ENCODE data around the gene TMEM185A. TPM values are rescaled to one million over a fixed set of nuclear protein-coding genes. Genes with fewer than 3 reads are reported as not detected.
"Not testable (repeated sequence)": the region's sequence is repeated elsewhere in the genome, so short reads cannot be mapped to it uniquely, and the experiment has no call there.

TMEM185A gene
- total RNA-seq, 1 experiment from 2014 or later: 23.6 TPM

GRCh38 chrX:149547782-149548181 is 83.8 kb downstream of the TMEM185A start:
- H3K9me3 ChIP-seq (ENCODE audit: control insufficient read depth, low read depth, low read length); H3K14ac ChIP-seq (ENCODE audit: insufficient read depth, low read length); H2AK5ac ChIP-seq (ENCODE audit: insufficient read length, low read length); H3K4me1 ChIP-seq (ENCODE audit: insufficient read depth, low read length); H3K23me2 ChIP-seq (ENCODE audit: insufficient read length, low read depth, low read length, poor library complexity, severe bottlenecking); H3K18ac ChIP-seq (ENCODE audit: insufficient read length, low read depth, low read length); H3K27ac Mint-ChIP-seq; H4K20me1 ChIP-seq (ENCODE audit: control insufficient read depth, insufficient read depth, insufficient read length); H3K27me3 Mint-ChIP-seq (ENCODE audit: low read depth); H4K5ac ChIP-seq (ENCODE audit: insufficient read length, low read depth, low read length); H3K4me3 Mint-ChIP-seq; H3T11ph ChIP-seq (ENCODE audit: low read length); H3K36me3 Mint-ChIP-seq (ENCODE audit: insufficient read depth in 1 of 3, low read depth in 3 of 3); H2AFZ ChIP-seq (ENCODE audit: low read length); H4K91ac ChIP-seq (ENCODE audit: insufficient read length, low read depth, low read length); H3K56ac ChIP-seq (ENCODE audit: insufficient read length, low read depth, low read length); H3K4ac ChIP-seq (ENCODE audit: low read depth, low read length); H2BK12ac ChIP-seq (ENCODE audit: insufficient read length, low read depth, low read length); H2BK5ac ChIP-seq (ENCODE audit: insufficient read length, low read length); DNase-seq; H2BK120ac ChIP-seq (ENCODE audit: low read depth, low read length, poor library complexity, severe bottlenecking); H3K27me3 ChIP-seq (ENCODE audit: insufficient read depth, low read length); H2BK15ac ChIP-seq (ENCODE audit: low read depth, low read length); H3K4me2 ChIP-seq (ENCODE audit: insufficient read depth, insufficient read length, low read length); H3K27ac ChIP-seq (ENCODE audit: insufficient read length, low read depth, low read length); H4K8ac ChIP-seq (replicated peaks; ENCODE audit: insufficient read length, low read depth, low read length); H3K9ac ChIP-seq (ENCODE audit: extremely low read depth, insufficient read length, low read length); H3K4me1 Mint-ChIP-seq; H3K23ac ChIP-seq (ENCODE audit: insufficient read length, low read depth, low read length); H3K79me2 ChIP-seq (ENCODE audit: insufficient read depth, low read length); H2BK20ac ChIP-seq (ENCODE audit: low read depth, low read length, poor library complexity, severe bottlenecking); H3K79me1 ChIP-seq (ENCODE audit: insufficient read depth, low read depth, low read length, poor library complexity, severe bottlenecking): not testable (repeated sequence)
- H3K9me3 Mint-ChIP-seq: peaks cover 8 to 10% of the 10 kb centered on the region in 2 experiments; a peak in 4 of 5 replicates
- WGBS (ENCODE audit: extremely low coverage, insufficient read length, low lambda C conversion rate): no CpG with 5 or more reads among the region's 3 CpGs

GRCh38 chrX:149546962-149547361 is 84.6 kb downstream of the TMEM185A start:
- H3K79me2 ChIP-seq (ENCODE audit: insufficient read depth, low read length); H2BK12ac ChIP-seq (ENCODE audit: insufficient read length, low read depth, low read length); H3K14ac ChIP-seq (ENCODE audit: insufficient read depth, low read length); H3K23me2 ChIP-seq (ENCODE audit: insufficient read length, low read depth, low read length, poor library complexity, severe bottlenecking); H4K20me1 ChIP-seq (ENCODE audit: control insufficient read depth, insufficient read depth, insufficient read length); H3K36me3 Mint-ChIP-seq (ENCODE audit: insufficient read depth in 1 of 3, low read depth in 3 of 3); H3K27ac Mint-ChIP-seq; H2AFZ ChIP-seq (ENCODE audit: low read length); H2AK5ac ChIP-seq (ENCODE audit: insufficient read length, low read length); H3K4me3 Mint-ChIP-seq; H3K23ac ChIP-seq (ENCODE audit: insufficient read length, low read depth, low read length); H3K4me1 Mint-ChIP-seq; H3K56ac ChIP-seq (ENCODE audit: insufficient read length, low read depth, low read length); H4K5ac ChIP-seq (ENCODE audit: insufficient read length, low read depth, low read length); H4K91ac ChIP-seq (ENCODE audit: insufficient read length, low read depth, low read length); H3K27me3 ChIP-seq (ENCODE audit: insufficient read depth, low read length); H3K4me2 ChIP-seq (ENCODE audit: insufficient read depth, insufficient read length, low read length); H3K27me3 Mint-ChIP-seq (ENCODE audit: low read depth); H2BK20ac ChIP-seq (ENCODE audit: low read depth, low read length, poor library complexity, severe bottlenecking); H4K8ac ChIP-seq (replicated peaks; ENCODE audit: insufficient read length, low read depth, low read length); H3K18ac ChIP-seq (ENCODE audit: insufficient read length, low read depth, low read length); H3K79me1 ChIP-seq (ENCODE audit: insufficient read depth, low read depth, low read length, poor library complexity, severe bottlenecking); DNase-seq; H2BK15ac ChIP-seq (ENCODE audit: low read depth, low read length); H3K4ac ChIP-seq (ENCODE audit: low read depth, low read length); H3K27ac ChIP-seq (ENCODE audit: insufficient read length, low read depth, low read length); H2BK5ac ChIP-seq (ENCODE audit: insufficient read length, low read length); H3K9ac ChIP-seq (ENCODE audit: extremely low read depth, insufficient read length, low read length); H3T11ph ChIP-seq (ENCODE audit: low read length); H2BK120ac ChIP-seq (ENCODE audit: low read depth, low read length, poor library complexity, severe bottlenecking); H3K9me3 ChIP-seq (ENCODE audit: control insufficient read depth, low read depth, low read length); H3K4me1 ChIP-seq (ENCODE audit: insufficient read depth, low read length): not testable (repeated sequence)
- no CpG with 5 or more reads among the region's 1 CpG for WGBS (ENCODE audit: extremely low coverage, insufficient read length, low lambda C conversion rate)
- peaks cover 9 to 11% of the 10 kb centered on the region in 2 experiments; a peak in 4 of 5 replicates for H3K9me3 Mint-ChIP-seq
